GM19438 (cell line): ENCODE data around the gene TRDN.
"Not testable (repeated sequence)": the region's sequence is repeated elsewhere in the genome, so short reads cannot be mapped to it uniquely, and the experiment has no call there.

Experiments used
- ATAC-seq: cut with Tn5 transposase; IDR thresholded peaks from one replicate; pipeline ENCODE4 v1.9.1; 2021; ENCODE audit warnings: low read depth; ENCODE audit not compliant: unreplicated experiment

Gene TRDN

GRCh38 chr6:123570813-123571684 lies 65.7 kb downstream of the TRDN start:
- no peak for ATAC-seq

GRCh38 chr6:123569575-123569974 lies 67.2 kb downstream of the TRDN start:
- ATAC-seq, result no peak

- no peak for ATAC-seq
Measured at GRCh38 chr6:123565529-123565928, 71.2 kb downstream of the TRDN start.

- no peak for ATAC-seq
Measured at GRCh38 chr6:123564361-123564760, 72.4 kb downstream of the TRDN start.

GRCh38 chr6:123562677-123563076 lies 74.1 kb downstream of the TRDN start:
- no peak for ATAC-seq

DNA sequence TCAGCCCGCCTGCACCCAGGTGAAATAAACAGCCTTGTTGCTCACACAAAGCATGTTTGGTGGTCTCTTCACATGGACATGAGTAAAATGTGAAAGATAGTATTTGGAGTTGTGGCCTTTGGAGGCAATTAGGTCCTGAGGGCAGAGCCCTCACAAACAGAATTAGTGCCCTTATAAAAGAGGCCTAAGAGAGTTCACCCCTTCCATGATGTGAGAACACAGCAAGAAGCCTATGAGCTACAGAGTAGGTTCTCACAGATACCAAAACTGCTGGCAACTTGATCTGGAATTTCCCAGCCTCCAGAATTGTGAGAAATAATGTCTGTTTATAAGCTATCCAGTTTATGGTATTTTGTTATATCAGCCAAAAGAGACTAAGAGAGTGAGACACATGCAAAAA lies 74.5 kb downstream of the TRDN start:
- ATAC-seq, result no peak

- not testable (repeated sequence) for ATAC-seq
Measured at GRCh38 chr6:123559816-123560215, 76.9 kb downstream of the TRDN start.

- ATAC-seq, result not testable (repeated sequence)
Measured at GRCh38 chr6:123557474-123557873, 79.3 kb downstream of the TRDN start.

GRCh38 chr6:123551939-123552707 lies 84.6 kb downstream of the TRDN start:
- ATAC-seq, result no peak

GRCh38 chr6:123550052-123550617 lies 86.6 kb downstream of the TRDN start:
- ATAC-seq, result no peak

- ATAC-seq, result no peak
Measured at GRCh38 chr6:123549476-123549875, 87.3 kb downstream of the TRDN start.

DNA sequence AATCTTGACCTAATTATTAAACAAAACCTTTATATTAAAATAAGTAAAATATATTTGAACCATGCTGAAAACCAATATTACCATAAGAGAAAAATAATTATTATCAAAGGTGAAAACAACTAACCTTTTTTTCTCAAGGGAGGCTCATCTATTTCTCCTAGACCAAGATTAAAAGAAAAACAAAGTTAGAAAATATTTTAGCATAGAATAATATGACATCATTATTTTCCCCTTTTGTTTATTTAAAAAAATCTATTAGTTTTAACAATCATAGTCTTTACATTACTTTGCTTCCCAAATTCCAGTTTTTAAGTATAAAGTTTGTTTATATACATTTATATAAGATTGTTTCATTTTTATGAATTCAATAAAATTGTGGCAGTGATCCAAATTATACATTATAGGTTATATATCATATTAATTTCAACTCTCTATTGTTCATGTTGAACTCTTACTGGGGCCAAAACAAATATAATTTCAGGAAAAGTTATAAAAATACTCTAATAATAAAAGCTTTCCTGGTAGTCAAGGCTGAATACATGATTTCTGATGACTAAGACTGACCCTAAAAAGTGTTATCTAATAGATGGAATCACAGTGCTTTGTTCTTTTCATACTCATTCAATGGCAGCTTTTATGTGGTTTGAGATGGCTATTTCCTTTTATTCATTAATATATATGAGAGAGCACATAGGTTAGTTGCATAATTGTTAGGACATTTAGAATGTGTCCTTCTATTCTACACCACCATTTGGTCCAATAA lies 89.4 kb downstream of the TRDN start:
- no peak for ATAC-seq

- no peak for ATAC-seq
Measured at GRCh38 chr6:123546537-123546936, 90.2 kb downstream of the TRDN start.

GRCh38 chr6:123541462-123541861 lies 95.3 kb downstream of the TRDN start:
- ATAC-seq, result no peak

GRCh38 chr6:123533862-123534648 lies 102.7 kb downstream of the TRDN start:
- no peak for ATAC-seq

DNA sequence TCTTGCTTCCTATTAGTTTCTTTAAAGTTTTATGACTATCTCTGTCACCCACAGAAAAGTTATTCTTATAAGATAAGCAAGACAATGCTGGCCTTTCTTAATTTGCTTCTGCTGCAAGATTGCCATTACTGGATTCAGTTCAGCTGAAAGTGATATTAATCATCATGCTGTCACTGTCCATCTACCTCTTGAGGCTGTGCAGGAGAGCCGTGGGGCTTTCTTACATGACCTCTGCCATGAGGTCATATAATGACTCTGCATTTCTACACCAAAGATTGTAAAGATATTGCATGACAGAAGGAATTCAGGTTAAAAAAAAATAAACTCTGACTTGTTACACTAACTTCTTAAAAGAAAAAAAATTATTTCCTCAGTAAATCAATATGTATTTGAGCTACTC lies 106.9 kb downstream of the TRDN start:
- no peak for ATAC-seq

DNA sequence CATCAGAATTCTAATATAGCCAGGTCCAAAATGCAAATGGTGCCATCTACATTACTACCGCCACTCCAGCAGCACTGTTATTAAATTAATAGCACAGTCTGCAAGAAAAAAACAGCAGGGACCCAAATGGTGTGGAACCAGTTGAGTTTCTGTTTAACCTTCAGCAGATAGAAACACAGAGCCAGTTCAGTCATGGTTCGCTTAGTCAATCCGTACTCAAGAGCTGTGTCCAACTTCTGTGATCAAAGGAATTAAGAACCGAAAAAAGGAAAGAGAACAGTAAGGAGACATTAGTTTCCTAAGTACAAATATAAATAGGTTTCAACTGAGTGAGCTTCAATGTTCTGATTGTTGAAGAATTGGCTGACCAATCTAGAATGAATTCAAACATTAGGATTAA lies 107.7 kb downstream of the TRDN start:
- ATAC-seq, result no peak

DNA sequence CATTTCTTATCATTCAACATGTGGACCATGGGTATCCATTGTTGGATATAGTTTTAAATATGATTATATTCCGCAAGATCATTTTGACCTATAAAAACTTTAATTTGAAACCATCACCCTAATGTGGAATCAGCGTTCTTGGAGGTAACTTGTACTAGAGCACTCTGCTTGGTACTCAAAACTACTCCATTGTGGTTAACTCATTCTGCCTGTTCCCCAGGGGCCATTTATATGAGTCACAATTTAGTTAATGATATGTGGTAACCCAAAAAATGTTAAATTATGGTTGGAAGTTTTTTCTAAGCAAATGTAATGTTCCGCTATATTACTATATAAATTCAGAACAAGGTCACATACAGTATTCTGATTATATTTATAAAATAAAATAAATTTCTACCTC lies 109.3 kb downstream of the TRDN start:
- ATAC-seq, result no peak

GRCh38 chr6:123526128-123526527 lies 110.6 kb downstream of the TRDN start:
- ATAC-seq, result no peak

GRCh38 chr6:123524781-123525180 lies 112.0 kb downstream of the TRDN start:
- ATAC-seq, result no peak
